HUES64 (cell line): ENCODE data around the gene CPZ. TPM values are rescaled to one million over a fixed set of nuclear protein-coding genes. Genes with fewer than 3 reads are reported as not detected.

Experiments
- H3K27ac ChIP-seq: 2 replicates; pipeline ENCODE4 v1.7.0; 2013; ENCODE audit warnings: low read depth, low read length, inconsistent platforms
- H3K27me3 ChIP-seq: 2 replicates; pipeline ENCODE4 v1.6.1; 2013; ENCODE audit warnings: mild to moderate bottlenecking, low read length; ENCODE audit not compliant: insufficient read depth
- H3K36me3 ChIP-seq: 2 replicates; pipeline ENCODE4 v1.6.1; 2013; ENCODE audit warnings: mild to moderate bottlenecking, low read length; ENCODE audit not compliant: insufficient read depth
- H3K4me1 ChIP-seq: 2 replicates; pipeline ENCODE4 v1.6.1; 2013; ENCODE audit warnings: mild to moderate bottlenecking, low read length, moderate library complexity; ENCODE audit not compliant: insufficient read depth
- H3K4me3 ChIP-seq: 2 replicates; pipeline ENCODE4 v1.5.1; 2013; ENCODE audit warnings: mild to moderate bottlenecking, low read length, moderate library complexity
- H3K9ac ChIP-seq: 2 replicates; pipeline ENCODE4 v1.6.1; 2013; ENCODE audit warnings: mild to moderate bottlenecking, low read depth, low read length
- H3K9me3 ChIP-seq: 2 replicates; pipeline ENCODE4 v1.6.1; 2013; ENCODE audit warnings: low read depth, low read length; ENCODE audit not compliant: insufficient read depth
- WGBS: fragments of 150-250, 120-280 bp; methylation state at CpG from one replicate; pipeline ENCODE4 v1.1.7; 2013; ENCODE audit warnings: missing lambda C conversion rate; 5-methylcytosine and 5-hydroxymethylcytosine counted together
- polyA plus RNA-seq, 2 experiments: library from polyadenylated mRNA; stranded (reverse); fragments of 50-300 nt; gene quantifications; one replicate each; pipeline ENCODE4 v1.2.3, GENCODE V29; 2013

Gene CPZ
- 9.1 TPM for polyA plus RNA-seq (2013, experiment 1 of 2)
- 9.4 TPM for polyA plus RNA-seq (2013, experiment 2 of 2)

- H3K36me3 ChIP-seq: no peaks in the 10 kb centered on the region
- H3K27ac ChIP-seq: no peak within 1 kb of the TSS
- peaks cover 22% of the 10 kb centered on the region; the same call in 1 of the 2 replicates for H3K4me1 ChIP-seq
- 4% methylated on average over 58 of the region's 58 CpGs for WGBS
- H3K27me3 ChIP-seq: peaks cover 27% of the 10 kb centered on the region
- H3K9me3 ChIP-seq: no peaks in the 10 kb centered on the region
- H3K9ac ChIP-seq: peak within 1 kb of the TSS; percentile 56
- peak within 1 kb of the TSS; percentile 60 for H3K4me3 ChIP-seq
Measured at GRCh38 chr4:8592366-8593263, at the start of gene CPZ. CPZ (plus strand) TSS chr4:8592765; CDS start chr4:8592834, 69 bp downstream.

GRCh38 chr4:8542776-8543525, 49.6 kb upstream of the CPZ start:
- WGBS: 95% methylated on average over 16 of the region's 16 CpGs
- no peaks in the 10 kb centered on the region for H3K27me3 ChIP-seq
- no peaks in the 10 kb centered on the region for H3K36me3 ChIP-seq
- no peak overlapping the region for H3K4me3 ChIP-seq
- no peak overlapping the region for H3K27ac ChIP-seq
- H3K4me1 ChIP-seq: 0 out of 2 replicates have a peak, but pooled peaks cover 8% of the 10 kb centered on the region
- no peak overlapping the region for H3K9ac ChIP-seq
- no peaks in the 10 kb centered on the region for H3K9me3 ChIP-seq

- Histone ChIP-seq H3K9ac (no peak overlapping the region), H3K9me3 (no peaks in the 10 kb centered on the region), H3K4me3 (no peak overlapping the region), H3K36me3 (no peaks in the 10 kb centered on the region), H3K27ac (no peak overlapping the region), H3K27me3 (no peaks in the 10 kb centered on the region), H3K4me1 (0 out of 2 replicates have a peak, but pooled peaks cover 8% of the 10 kb centered on the region)
- 91% methylated on average over 10 of the region's 10 CpGs for WGBS
Measured at GRCh38 chr4:8543623-8544022, 48.9 kb upstream of the CPZ start.

- Histone ChIP-seq H3K27ac (no peak overlapping the region), H3K36me3 (no peaks in the 10 kb centered on the region), H3K4me1 (0 out of 2 replicates have a peak, but pooled peaks cover 8% of the 10 kb centered on the region), H3K9me3 (no peaks in the 10 kb centered on the region), H3K4me3 (no peak overlapping the region), H3K9ac (no peak overlapping the region), H3K27me3 (no peaks in the 10 kb centered on the region)
- 94% methylated on average over 3 of the region's 3 CpGs for WGBS
Measured at GRCh38 chr4:8544282-8544681, 48.3 kb upstream of the CPZ start.

GRCh38 chr4:8544741-8545438, 47.7 kb upstream of the CPZ start:
- H3K9ac ChIP-seq: no peak overlapping the region
- 89% methylated on average over 32 of the region's 32 CpGs for WGBS
- H3K4me3 ChIP-seq: no peak overlapping the region
- 0 out of 2 replicates have a peak, but pooled peaks cover 8% of the 10 kb centered on the region for H3K4me1 ChIP-seq
- H3K9me3 ChIP-seq: no peaks in the 10 kb centered on the region
- no peaks in the 10 kb centered on the region for H3K36me3 ChIP-seq
- H3K27ac ChIP-seq: no peak overlapping the region
- no peaks in the 10 kb centered on the region for H3K27me3 ChIP-seq

GRCh38 chr4:8545439-8545765, 47.2 kb upstream of the CPZ start:
- WGBS: 82% methylated on average over 9 of the region's 9 CpGs
- Histone ChIP-seq H3K4me1 (0 out of 2 replicates have a peak, but pooled peaks cover 8% of the 10 kb centered on the region), H3K27me3 (no peaks in the 10 kb centered on the region), H3K27ac (no peak overlapping the region), H3K36me3 (no peaks in the 10 kb centered on the region), H3K9me3 (no peaks in the 10 kb centered on the region), H3K9ac (no peak overlapping the region), H3K4me3 (no peak overlapping the region)

- Histone ChIP-seq H3K9ac (no peak overlapping the region), H3K27me3 (no peaks in the 10 kb centered on the region), H3K36me3 (no peaks in the 10 kb centered on the region), H3K27ac (no peak overlapping the region), H3K4me3 (no peak overlapping the region), H3K9me3 (no peaks in the 10 kb centered on the region), H3K4me1 (0 out of 2 replicates have a peak, but pooled peaks cover 8% of the 10 kb centered on the region)
- WGBS: 92% methylated on average over 6 of the region's 8 CpGs
Measured at GRCh38 chr4:8546766-8547107, 45.8 kb upstream of the CPZ start.

GRCh38 chr4:8547108-8547911, 45.3 kb upstream of the CPZ start:
- WGBS: 62% methylated on average over 16 of the region's 16 CpGs
- Histone ChIP-seq H3K36me3 (no peaks in the 10 kb centered on the region), H3K27me3 (no peaks in the 10 kb centered on the region), H3K4me1 (0 out of 2 replicates have a peak, but pooled peaks cover 8% of the 10 kb centered on the region), H3K27ac (no peak overlapping the region), H3K9ac (no peak overlapping the region), H3K4me3 (no peak overlapping the region), H3K9me3 (no peaks in the 10 kb centered on the region)

- 0 out of 2 replicates have a peak, but pooled peaks cover 8% of the 10 kb centered on the region for H3K4me1 ChIP-seq
- no peaks in the 10 kb centered on the region for H3K9me3 ChIP-seq
- WGBS: 96% methylated on average over 16 of the region's 16 CpGs
- H3K4me3 ChIP-seq: no peak overlapping the region
- H3K27me3 ChIP-seq: no peaks in the 10 kb centered on the region
- H3K27ac ChIP-seq: no peak overlapping the region
- no peak overlapping the region for H3K9ac ChIP-seq
- H3K36me3 ChIP-seq: no peaks in the 10 kb centered on the region
Measured at GRCh38 chr4:8547912-8548730, 44.4 kb upstream of the CPZ start.
